HepG2 (cell line): ENCODE results near the gene FAM169A. TPM values are rescaled to one million over a fixed set of nuclear protein-coding genes. Genes with fewer than 3 reads are reported as not detected.

ENCODE experiments used
- ATF4 ChIP-seq, 2 experiments: fragments of 450-650 bp in 1 of 2; sonication (generic) in 1 of 2; formaldehyde crosslinking; IDR thresholded peaks; 2 replicates each; pipeline versions ENCODE4 v1.5.0 to v1.8.0; 2020 to 2022; ENCODE audit warnings: mild to moderate bottlenecking in 1 of 2, missing genetic modification reagents in 1 of 2
- BRD4 ChIP-seq: sonication (generic); formaldehyde crosslinking; IDR thresholded peaks from 2 replicates; pipeline ENCODE4 v1.4.0; 2020; ENCODE audit warnings: missing genetic modification reagents
- EEA1 ChIP-seq: sonication (generic); formaldehyde crosslinking; IDR thresholded peaks from 2 replicates; pipeline ENCODE4 v1.5.1; 2020; ENCODE audit warnings: mild to moderate bottlenecking, missing genetic modification reagents, borderline replicate concordance
- FLYWCH1 ChIP-seq: sonication (generic); formaldehyde crosslinking; IDR thresholded peaks from 2 replicates; pipeline ENCODE4 v1.8.1; 2023; ENCODE audit warnings: mild to moderate bottlenecking, missing genetic modification reagents
- FOSL2 ChIP-seq: sonication (generic); formaldehyde crosslinking; IDR thresholded peaks from 2 replicates; pipeline ENCODE4 v1.4.0; 2020; ENCODE audit warnings: missing genetic modification reagents
- HMG20A ChIP-seq: IDR thresholded peaks from 2 replicates; pipeline ENCODE4 v1.6.1; 2016; ENCODE audit warnings: borderline replicate concordance
- KDM4B ChIP-seq: sonication (generic); formaldehyde crosslinking; IDR thresholded peaks from 2 replicates; pipeline ENCODE4 v1.4.0; 2020; ENCODE audit warnings: missing genetic modification reagents
- POGK ChIP-seq: sonication (generic); formaldehyde crosslinking; conservative IDR thresholded peaks from 2 replicates; pipeline ENCODE4 v1.8.0; 2022; ENCODE audit warnings: mild to moderate bottlenecking, moderate library complexity, missing genetic modification reagents
- RXRB ChIP-seq: IDR thresholded peaks from 2 replicates; pipeline ENCODE4 v1.6.1; 2016; ENCODE audit warnings: borderline replicate concordance, missing genetic modification reagents, missing compliant biosample characterization
- SAP130 ChIP-seq: IDR thresholded peaks from 2 replicates; pipeline ENCODE4 v1.6.1; 2016; ENCODE audit warnings: low read depth
- SMAD3 ChIP-seq: sonication (generic); formaldehyde crosslinking; IDR thresholded peaks from 2 replicates; pipeline ENCODE4 v1.4.0; 2020; ENCODE audit warnings: missing genetic modification reagents
- YEATS4 ChIP-seq: sonication (generic); formaldehyde crosslinking; IDR thresholded peaks from 2 replicates; pipeline ENCODE4 v1.4.0; 2020; ENCODE audit warnings: missing genetic modification reagents, borderline replicate concordance
- ZFY ChIP-seq: sonication (generic); formaldehyde crosslinking; IDR thresholded peaks from 2 replicates; pipeline ENCODE4 v1.4.0; 2020; ENCODE audit warnings: missing genetic modification reagents
- ZNF331 ChIP-seq: sonication (generic); formaldehyde crosslinking; IDR thresholded peaks from 2 replicates; pipeline ENCODE4 v1.4.0; 2020; ENCODE audit warnings: missing genetic modification reagents
- ZNF33B ChIP-seq: sonication (generic); formaldehyde crosslinking; IDR thresholded peaks from 2 replicates; pipeline ENCODE4 v1.5.1; 2020; ENCODE audit warnings: mild to moderate bottlenecking, missing genetic modification reagents
- ZNF883 ChIP-seq: sonication (generic); formaldehyde crosslinking; IDR thresholded peaks from 2 replicates; pipeline ENCODE4 v1.5.1; 2020; ENCODE audit warnings: mild to moderate bottlenecking, missing genetic modification reagents; ENCODE audit errors: not compliant biosample characterization
- polyA plus RNA-seq, 8 experiments: library from polyadenylated mRNA; depleted of rRNA in 3 of 8; stranded (reverse) in 7 of 8; unstranded in 1 of 8; fragments of >200 nt; fragmentation: Illumina TruSeq in 4 of 8; extraction: Trizol in 4 of 8; gene quantifications; 2 replicates each; pipeline versions ENCODE4 v1.2.1 to v1.2.3, GENCODE V29; 2011 to 2016; ENCODE audit warnings: low read depth in 4 of 8, missing spikeins in 1 of 8, mixed read lengths in 1 of 8; ENCODE audit not compliant: insufficient read depth in 1 of 8
- total RNA-seq, 5 experiments: library from RNA; depleted of rRNA; stranded (reverse); fragments of >200 nt; fragmentation: Illumina TruSeq; extraction: Trizol; gene quantifications; 2 replicates each; pipeline ENCODE4 v1.2.3, GENCODE V29; 2016; ENCODE audit warnings: low read depth in 1 of 5
- TF ChIP-seq, protein P1 (sequence below): conservative IDR thresholded peaks from 2 replicates; pipeline ENCODE4 v1.6.1; 2018; ENCODE audit warnings: missing genetic modification reagents
- TF ChIP-seq, protein P2 (sequence below): sonication (generic); formaldehyde crosslinking; IDR thresholded peaks from 2 replicates; pipeline ENCODE4 v1.4.0; 2020; ENCODE audit warnings: missing genetic modification reagents, borderline replicate concordance
- TF ChIP-seq, protein P3 (sequence below): sonication (generic); formaldehyde crosslinking; IDR thresholded peaks from 2 replicates; pipeline ENCODE4 v1.4.0; 2020; ENCODE audit warnings: missing genetic modification reagents

Gene FAM169A
- total and polyA plus RNA-seq, 2 of the 13 experiments (the other 11 are each of a cell fraction or from before 2014, with no cell fraction given): 21.1 to 110 TPM

- TF ChIP-seq ZNF33B (CRISPR knock-in tag) (no peak), ZFY (CRISPR knock-in tag) (peak; percentile 35; the same call in 1 of the 2 replicates), FLYWCH1 (no peak), RXRB (CRISPR knock-in tag) (0 out of 2 replicates have a peak, but pooled peaks have one; percentile 13), BRD4 (CRISPR knock-in tag) (no peak), HMG20A (peak; percentile 33; the same call in 1 of the 2 replicates), YEATS4 (CRISPR knock-in tag) (peak; percentile 39; the same call in 1 of the 2 replicates), SMAD3 (peak; percentile 17; the same call in 1 of the 2 replicates), ZNF331 (CRISPR knock-in tag) (peak; percentile 11; the same call in 1 of the 2 replicates), KDM4B (no peak), FOSL2 (peak; percentile 25; the same call in 1 of the 2 replicates), ZNF883 (CRISPR knock-in tag) (no peak), SAP130 (CRISPR knock-in tag) (peak; percentile 47), ATF4 (CRISPR knock-in tag; IDR thresholded peaks at IDR 0.05) (peak in 1 of 2 experiments; percentile 85; a peak in 2 of 4 replicates), POGK (0 out of 2 replicates have a peak, but pooled peaks have one; percentile 27), EEA1 (CRISPR knock-in tag) (no peak)
- TF ChIP-seq, protein P1, sequence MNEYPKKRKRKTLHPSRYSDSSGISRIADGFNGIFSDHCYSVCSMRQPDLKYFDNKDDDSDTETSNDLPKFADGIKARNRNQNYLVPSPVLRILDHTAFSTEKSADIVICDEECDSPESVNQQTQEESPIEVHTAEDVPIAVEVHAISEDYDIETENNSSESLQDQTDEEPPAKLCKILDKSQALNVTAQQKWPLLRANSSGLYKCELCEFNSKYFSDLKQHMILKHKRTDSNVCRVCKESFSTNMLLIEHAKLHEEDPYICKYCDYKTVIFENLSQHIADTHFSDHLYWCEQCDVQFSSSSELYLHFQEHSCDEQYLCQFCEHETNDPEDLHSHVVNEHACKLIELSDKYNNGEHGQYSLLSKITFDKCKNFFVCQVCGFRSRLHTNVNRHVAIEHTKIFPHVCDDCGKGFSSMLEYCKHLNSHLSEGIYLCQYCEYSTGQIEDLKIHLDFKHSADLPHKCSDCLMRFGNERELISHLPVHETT (CRISPR knock-in tag): no peak
- TF ChIP-seq, protein P2, sequence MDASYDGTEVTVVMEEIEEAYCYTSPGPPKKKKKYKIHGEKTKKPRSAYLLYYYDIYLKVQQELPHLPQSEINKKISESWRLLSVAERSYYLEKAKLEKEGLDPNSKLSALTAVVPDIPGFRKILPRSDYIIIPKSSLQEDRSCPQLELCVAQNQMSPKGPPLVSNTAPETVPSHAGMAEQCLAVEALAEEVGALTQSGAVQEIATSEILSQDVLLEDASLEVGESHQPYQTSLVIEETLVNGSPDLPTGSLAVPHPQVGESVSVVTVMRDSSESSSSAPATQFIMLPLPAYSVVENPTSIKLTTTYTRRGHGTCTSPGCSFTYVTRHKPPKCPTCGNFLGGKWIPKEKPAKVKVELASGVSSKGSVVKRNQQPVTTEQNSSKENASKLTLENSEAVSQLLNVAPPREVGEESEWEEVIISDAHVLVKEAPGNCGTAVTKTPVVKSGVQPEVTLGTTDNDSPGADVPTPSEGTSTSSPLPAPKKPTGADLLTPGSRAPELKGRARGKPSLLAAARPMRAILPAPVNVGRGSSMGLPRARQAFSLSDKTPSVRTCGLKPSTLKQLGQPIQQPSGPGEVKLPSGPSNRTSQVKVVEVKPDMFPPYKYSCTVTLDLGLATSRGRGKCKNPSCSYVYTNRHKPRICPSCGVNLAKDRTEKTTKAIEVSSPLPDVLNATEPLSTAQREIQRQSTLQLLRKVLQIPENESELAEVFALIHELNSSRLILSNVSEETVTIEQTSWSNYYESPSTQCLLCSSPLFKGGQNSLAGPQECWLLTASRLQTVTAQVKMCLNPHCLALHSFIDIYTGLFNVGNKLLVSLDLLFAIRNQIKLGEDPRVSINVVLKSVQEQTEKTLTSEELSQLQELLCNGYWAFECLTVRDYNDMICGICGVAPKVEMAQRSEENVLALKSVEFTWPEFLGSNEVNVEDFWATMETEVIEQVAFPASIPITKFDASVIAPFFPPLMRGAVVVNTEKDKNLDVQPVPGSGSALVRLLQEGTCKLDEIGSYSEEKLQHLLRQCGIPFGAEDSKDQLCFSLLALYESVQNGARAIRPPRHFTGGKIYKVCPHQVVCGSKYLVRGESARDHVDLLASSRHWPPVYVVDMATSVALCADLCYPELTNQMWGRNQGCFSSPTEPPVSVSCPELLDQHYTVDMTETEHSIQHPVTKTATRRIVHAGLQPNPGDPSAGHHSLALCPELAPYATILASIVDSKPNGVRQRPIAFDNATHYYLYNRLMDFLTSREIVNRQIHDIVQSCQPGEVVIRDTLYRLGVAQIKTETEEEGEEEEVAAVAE (CRISPR knock-in tag): no peak
- TF ChIP-seq, protein P3, sequence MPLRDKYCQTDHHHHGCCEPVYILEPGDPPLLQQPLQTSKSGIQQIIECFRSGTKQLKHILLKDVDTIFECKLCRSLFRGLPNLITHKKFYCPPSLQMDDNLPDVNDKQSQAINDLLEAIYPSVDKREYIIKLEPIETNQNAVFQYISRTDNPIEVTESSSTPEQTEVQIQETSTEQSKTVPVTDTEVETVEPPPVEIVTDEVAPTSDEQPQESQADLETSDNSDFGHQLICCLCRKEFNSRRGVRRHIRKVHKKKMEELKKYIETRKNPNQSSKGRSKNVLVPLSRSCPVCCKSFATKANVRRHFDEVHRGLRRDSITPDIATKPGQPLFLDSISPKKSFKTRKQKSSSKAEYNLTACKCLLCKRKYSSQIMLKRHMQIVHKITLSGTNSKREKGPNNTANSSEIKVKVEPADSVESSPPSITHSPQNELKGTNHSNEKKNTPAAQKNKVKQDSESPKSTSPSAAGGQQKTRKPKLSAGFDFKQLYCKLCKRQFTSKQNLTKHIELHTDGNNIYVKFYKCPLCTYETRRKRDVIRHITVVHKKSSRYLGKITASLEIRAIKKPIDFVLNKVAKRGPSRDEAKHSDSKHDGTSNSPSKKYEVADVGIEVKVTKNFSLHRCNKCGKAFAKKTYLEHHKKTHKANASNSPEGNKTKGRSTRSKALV: peak; percentile 24; the same call in 1 of the 2 replicates
These were observed 1.4 kb downstream of the FAM169A start (continued) for GRCh38 chr5:74864823-74865222.
